HFF-Myc (cell line): ENCODE measurements around the gene FRMD4B.

ENCODE experiments used
- DNase-seq: peaks from one replicate; pipeline ENCODE4 v3.0.0-alpha.2; 2011; ENCODE audit warnings: low read depth; ENCODE audit errors: extremely low read depth
- H3K4me3 ChIP-seq: replicated peaks from 2 replicates; pipeline ENCODE4 v1.5.1; 2011; ENCODE audit warnings: low read depth, mild to moderate bottlenecking, control low read depth, low read length
- TF ChIP-seq, protein P1 (sequence below): IDR thresholded peaks from 2 replicates; pipeline ENCODE4 v1.5.1; 2012; ENCODE audit warnings: mild to moderate bottlenecking, low read depth, low read length, control low read depth; ENCODE audit errors: missing control alignments

FRMD4B gene

GRCh38 chr3:69166446-69166845 is 219.4 kb downstream of the FRMD4B start:
- no peak for DNase-seq
- TF ChIP-seq, protein P1, sequence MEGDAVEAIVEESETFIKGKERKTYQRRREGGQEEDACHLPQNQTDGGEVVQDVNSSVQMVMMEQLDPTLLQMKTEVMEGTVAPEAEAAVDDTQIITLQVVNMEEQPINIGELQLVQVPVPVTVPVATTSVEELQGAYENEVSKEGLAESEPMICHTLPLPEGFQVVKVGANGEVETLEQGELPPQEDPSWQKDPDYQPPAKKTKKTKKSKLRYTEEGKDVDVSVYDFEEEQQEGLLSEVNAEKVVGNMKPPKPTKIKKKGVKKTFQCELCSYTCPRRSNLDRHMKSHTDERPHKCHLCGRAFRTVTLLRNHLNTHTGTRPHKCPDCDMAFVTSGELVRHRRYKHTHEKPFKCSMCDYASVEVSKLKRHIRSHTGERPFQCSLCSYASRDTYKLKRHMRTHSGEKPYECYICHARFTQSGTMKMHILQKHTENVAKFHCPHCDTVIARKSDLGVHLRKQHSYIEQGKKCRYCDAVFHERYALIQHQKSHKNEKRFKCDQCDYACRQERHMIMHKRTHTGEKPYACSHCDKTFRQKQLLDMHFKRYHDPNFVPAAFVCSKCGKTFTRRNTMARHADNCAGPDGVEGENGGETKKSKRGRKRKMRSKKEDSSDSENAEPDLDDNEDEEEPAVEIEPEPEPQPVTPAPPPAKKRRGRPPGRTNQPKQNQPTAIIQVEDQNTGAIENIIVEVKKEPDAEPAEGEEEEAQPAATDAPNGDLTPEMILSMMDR = no peak
- no peak overlapping the region for H3K4me3 ChIP-seq

GRCh38 chr3:69165744-69166143 is 220.1 kb downstream of the FRMD4B start:
- H3K4me3 ChIP-seq = no peak overlapping the region
- DNase-seq = no peak
- TF ChIP-seq, protein P1 = no peak

DNA sequence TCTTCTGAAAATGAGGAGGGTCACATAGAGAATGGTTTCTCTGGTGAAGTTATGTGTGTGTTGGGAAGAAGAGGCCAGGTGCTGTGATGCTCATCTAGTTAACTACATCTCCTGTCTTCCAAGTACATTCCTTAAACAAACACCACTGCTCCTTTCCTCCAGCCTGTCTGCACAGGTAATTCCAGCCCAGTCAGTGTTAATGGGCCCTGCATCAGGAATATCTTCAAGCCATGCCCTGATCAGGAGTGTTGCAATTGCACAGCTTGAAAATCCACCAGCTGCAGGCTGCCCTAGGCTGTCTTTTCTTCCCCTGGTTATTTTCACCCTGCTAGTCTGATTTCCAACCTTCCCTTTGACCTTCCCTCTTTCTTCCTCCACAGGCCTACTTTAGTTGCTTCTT is 221.6 kb downstream of the FRMD4B start:
- TF ChIP-seq, protein P1 = no peak
- no peak overlapping the region for H3K4me3 ChIP-seq
- no peak for DNase-seq

DNA sequence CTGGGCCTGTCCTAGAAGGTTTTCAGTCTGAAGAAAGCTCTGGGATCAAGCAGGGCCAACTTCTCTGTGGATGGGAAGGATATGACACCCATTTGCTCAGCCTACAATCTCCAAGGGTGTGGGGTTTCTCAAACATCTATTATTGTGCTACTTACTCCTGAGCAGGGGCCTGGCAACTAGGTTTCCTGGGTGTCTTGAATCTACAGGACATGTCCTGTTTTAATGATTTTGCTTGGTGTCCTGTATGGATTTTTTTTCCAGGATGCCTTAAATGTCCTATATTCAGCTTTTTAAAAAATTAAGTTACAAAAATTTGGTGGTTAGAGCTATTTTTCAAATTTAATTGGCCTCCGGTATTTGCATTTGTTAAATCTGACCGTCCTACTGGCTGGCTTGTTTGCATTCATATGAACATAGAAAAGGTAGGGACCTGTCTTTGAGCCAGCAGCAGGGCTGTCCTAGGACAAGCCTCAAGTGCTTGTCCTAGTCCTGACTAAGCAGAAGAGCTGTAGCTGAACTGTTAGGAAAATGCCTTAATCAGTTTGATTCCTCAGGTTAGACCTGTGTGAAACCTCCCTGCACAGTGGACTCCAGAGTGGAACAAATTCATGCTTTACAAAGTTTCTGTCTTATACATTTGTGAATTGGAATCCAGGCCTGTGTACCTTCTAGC is 223.4 kb downstream of the FRMD4B start:
- no peak for DNase-seq
- no peak overlapping the region for H3K4me3 ChIP-seq
- TF ChIP-seq, protein P1 = no peak

DNA sequence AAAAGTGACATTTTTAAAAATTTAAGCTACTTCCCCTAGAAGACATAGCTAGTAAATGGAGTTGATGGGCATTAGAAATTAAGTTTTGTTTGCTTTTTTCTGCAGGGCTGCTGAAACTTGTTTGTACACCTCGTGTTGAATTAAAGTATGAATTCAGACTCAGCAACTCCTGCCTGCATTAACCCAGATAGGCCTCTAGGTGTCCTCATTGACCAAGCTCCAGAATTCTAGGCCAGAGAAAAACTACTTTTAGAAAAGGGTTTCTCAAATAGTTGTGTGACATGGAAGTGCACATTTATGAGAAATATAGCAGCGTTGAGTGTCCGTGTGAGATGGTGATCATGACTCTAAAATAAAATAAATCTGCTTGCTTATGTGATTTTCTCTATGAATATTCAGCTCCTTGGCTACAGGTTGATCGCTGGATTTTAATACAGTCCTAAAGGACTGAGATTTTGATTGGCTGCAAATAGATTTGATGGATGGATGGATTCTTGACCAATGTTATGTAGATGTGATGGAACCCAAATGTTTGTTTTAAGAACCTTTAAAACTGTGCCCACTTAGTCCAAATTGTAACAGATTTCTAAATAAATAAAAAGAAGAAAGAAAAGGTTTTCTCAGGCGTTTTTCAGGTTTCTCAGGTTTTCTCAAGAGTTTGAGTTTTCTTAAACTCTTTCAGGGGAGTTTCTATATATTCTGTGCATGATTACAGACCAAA is 224.1 kb downstream of the FRMD4B start:
- TF ChIP-seq, protein P1 = peak; percentile 90
- H3K4me3 ChIP-seq = no peak overlapping the region
- peak; percentile 24 for DNase-seq

GRCh38 chr3:69160525-69160924 is 225.4 kb downstream of the FRMD4B start:
- DNase-seq = no peak
- no peak overlapping the region for H3K4me3 ChIP-seq
- TF ChIP-seq, protein P1 = no peak
